ENCODE data around the gene HCRTR1.

Gene HCRTR1

GRCh38 chr1:31624731-31625514, 7.4 kb downstream of the HCRTR1 start:
- no peak for FAIRE-seq
- no peak for DNase-seq (ENCODE audit: insufficient read length, low spot score)

GRCh38 chr1:31625561-31626222, 8.2 kb downstream of the HCRTR1 start:
- DNase-seq (ENCODE audit: insufficient read length, low spot score), result no peak
- no peak for FAIRE-seq

DNA sequence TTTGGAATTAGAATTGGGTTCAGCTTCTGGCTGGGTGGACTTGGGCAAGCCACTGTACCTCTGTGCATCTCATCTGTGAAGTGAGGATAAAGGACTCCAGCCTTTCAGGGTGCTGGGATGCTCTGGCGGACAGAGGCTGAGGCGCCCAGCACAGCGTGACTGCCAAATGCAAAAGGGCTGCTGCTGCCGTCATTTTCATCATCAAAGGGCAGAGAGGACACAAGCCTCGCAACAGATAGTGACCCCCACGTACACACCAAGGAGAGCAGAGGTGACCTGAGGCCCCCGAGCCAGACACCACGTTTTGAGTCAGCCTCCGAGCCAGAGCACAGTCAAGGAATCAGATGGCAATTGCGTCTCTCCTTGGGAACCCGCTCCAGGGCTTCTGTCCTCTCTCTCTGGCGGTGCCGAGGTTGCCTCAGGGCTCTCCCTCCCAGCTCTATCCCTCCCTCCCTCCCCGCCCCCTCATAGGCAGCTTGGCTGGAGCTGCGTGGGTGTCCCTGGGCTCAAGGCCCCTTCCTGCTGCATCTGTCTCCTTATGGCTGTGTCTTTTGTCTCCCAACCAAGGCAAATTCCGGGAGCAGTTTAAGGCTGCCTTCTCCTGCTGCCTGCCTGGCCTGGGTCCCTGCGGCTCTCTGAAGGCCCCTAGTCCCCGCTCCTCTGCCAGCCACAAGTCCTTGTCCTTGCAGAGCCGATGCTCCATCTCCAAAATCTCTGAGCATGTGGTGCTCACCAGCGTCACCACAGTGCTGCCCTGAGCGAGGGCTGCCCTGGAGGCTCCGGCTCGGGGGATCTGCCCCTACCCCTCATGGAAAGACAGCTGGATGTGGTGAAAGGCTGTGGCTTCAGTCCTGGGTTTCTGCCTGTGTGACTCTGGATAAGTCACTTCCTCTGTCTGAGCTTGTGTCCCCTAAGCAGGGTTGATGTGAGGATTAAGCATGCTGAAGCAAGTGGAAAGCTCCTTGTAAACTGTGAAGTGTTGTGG, 9.0 kb downstream of the HCRTR1 start:
- FAIRE-seq (no peak), DNase-seq (ENCODE audit: insufficient read length, low spot score) (no peak)

- FAIRE-seq, result no peak
- DNase-seq (ENCODE audit: insufficient read length, low spot score), result no peak
Observed at GRCh38 chr1:31627301-31627929, 9.9 kb downstream of the HCRTR1 start.

GRCh38 chr1:31627930-31628559, 10.6 kb downstream of the HCRTR1 start:
- no peak for FAIRE-seq
- no peak for DNase-seq (ENCODE audit: insufficient read length, low spot score)

- no peak for DNase-seq (ENCODE audit: insufficient read length, low spot score)
- no peak for FAIRE-seq
Observed at GRCh38 chr1:31628931-31629556, 11.6 kb downstream of the HCRTR1 start.

DNA sequence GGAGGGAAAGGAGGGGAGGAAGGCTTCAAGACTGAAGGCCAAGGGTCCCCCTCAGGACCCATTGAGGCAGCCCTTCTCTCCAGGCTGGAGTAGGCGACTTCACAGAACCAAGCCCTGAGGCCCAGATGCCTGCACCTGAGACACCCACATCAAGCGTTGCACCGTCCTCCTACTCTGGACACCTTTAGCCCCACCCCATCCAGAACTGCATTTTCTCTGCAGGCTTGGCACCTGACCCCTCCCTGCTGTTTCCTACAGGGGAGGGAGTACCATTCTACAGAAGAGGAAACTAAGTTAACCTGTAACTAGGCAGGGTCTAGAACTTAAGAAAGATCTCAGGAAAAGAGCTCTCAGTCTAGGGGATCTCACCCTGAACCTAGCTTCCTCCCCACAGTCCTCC, 15.2 kb downstream of the HCRTR1 start:
- FAIRE-seq (peak; percentile 69), DNase-seq (ENCODE audit: insufficient read length, low spot score) (no peak)

DNA sequence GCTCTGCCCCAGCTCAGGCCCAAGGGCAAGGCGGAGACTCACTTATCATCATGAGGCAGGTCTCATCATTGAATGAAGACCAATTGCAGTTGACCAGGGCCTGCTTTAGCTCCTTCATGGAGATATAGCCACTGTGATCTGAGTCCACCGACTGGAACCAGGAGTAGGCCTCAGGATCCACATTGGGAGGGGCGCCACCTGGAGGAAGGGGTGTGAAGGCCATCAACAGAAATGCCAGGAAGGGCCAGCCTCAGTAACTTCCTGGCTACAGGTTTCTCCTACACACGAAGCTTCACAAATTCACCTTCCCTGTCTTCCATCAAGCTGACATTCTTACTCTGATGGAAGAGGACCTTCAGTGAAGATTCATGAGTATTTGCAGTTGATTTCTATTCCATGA, 15.6 kb downstream of the HCRTR1 start:
- FAIRE-seq, result no peak
- DNase-seq (ENCODE audit: insufficient read length, low spot score), result no peak

GRCh38 chr1:31637915-31638673, 20.6 kb downstream of the HCRTR1 start:
- DNase-seq (ENCODE audit: insufficient read length, low spot score), result no peak

DNA sequence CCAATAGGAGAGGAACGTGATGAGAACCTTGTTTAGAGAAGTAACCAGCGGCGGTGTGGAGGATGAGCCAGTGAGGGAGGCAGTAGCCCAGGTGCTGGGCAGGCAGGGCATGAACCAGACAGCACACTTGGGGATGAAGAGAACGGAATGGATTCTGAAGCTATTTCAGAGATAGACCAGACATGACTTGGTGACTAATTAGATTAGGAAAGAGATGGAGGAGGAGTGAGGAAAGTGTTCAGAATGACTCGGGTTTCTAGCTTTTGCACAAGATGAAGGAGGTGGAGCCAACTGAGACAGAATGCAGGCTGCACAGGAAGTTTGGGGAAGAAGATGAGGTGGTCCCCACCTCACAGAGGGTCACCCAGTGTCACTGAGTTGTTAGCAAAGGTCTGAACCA, 22.1 kb downstream of the HCRTR1 start:
- DNase-seq (ENCODE audit: insufficient read length, low spot score), result no peak

More at GRCh38 chr1:31637915-31638673, 20.6 kb downstream of the HCRTR1 start:
- FAIRE-seq, result no peak

GRCh38 chr1:31640179-31640578, 22.7 kb downstream of the HCRTR1 start:
- FAIRE-seq, result no peak
- no peak for DNase-seq (ENCODE audit: insufficient read length, low spot score)

More for the DNA sequence above, 22.1 kb downstream of the HCRTR1 start:
- FAIRE-seq, result no peak

DNA sequence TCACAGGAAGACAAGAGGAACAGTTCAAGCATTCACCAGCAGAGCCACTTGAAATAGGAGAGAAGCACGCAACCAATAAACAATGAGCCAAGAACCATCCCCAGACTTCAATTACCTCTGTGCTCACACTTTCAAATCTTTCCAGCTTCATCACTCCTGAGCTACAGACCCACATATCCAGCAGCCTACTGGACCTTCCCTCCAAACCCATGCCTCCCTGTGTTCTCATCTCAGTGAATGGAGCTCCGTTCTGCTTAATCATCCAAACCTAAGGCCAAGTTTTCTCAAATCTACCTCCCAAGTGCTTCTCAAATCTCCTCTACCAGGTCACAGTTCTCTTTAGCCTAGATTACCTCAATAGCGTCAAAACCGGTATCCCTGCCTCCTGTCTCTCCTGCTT, 23.5 kb downstream of the HCRTR1 start:
- FAIRE-seq, result no peak

GRCh38 chr1:31642366-31642765, 24.9 kb downstream of the HCRTR1 start:
- DNase-seq (ENCODE audit: insufficient read length, low spot score), result no peak
- no peak for FAIRE-seq

More for the DNA sequence above, 23.5 kb downstream of the HCRTR1 start:
- no peak for DNase-seq (ENCODE audit: insufficient read length, low spot score)

DNA sequence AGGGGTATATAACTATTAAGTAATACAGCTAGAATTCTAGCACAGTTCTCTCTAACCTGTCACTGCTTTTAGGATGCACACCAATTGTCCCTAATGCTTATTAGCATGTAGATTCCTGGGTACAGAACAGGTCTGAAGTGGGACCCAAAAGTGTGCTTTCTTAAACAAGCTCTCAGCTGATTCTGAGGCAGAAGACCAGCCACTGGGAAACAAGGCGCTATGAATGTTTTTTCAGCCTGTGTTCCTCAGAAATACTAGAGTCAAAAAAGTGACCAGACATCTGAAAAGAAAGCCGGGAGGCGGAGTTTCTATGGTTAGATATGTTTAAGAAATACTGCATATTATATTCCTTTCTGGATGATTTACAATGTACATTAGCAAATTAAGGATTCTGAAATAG, 25.4 kb downstream of the HCRTR1 start:
- DNase-seq (ENCODE audit: insufficient read length, low spot score) (no peak), FAIRE-seq (no peak)

DNA sequence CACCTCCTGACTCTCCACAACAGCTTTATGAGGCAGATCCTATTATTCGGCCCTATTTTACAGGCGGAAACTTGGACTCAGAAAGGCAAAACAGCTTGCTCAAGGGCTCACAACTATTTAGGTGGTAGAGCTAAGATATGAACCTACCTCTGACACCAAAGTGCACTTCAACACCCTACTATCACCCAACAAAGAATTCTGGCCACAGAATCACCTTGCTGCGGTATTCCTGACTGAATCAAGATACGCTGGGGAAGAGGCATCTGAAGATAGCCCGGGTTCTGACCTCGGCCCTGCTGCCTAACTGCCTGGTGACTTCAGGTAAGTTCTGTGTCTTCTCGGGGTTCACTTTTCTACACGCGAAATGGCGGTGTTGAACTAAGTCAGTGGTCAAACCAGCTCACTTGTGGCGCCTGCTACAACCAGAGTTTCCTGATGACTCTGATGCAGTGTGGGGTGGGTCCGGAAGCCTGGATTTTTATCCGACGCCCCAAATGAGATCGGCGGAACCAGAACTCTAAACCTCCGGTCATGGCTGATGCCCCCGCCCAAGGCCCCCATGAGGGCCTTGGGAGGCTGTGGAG, 26.6 kb downstream of the HCRTR1 start:
- FAIRE-seq (peak; percentile 56), DNase-seq (ENCODE audit: insufficient read length, low spot score) (no peak)

GRCh38 chr1:31644560-31645273, 27.2 kb downstream of the HCRTR1 start, which contains the start of gene PEF1:
Gene PEF1, minus strand, starts transcription at chr1:31644876. Its CDS starts 12 bp downstream, at chr1:31644864.
- peak; percentile 98 for FAIRE-seq
- peak; percentile 93 for DNase-seq (ENCODE audit: insufficient read length, low spot score)

DNA sequence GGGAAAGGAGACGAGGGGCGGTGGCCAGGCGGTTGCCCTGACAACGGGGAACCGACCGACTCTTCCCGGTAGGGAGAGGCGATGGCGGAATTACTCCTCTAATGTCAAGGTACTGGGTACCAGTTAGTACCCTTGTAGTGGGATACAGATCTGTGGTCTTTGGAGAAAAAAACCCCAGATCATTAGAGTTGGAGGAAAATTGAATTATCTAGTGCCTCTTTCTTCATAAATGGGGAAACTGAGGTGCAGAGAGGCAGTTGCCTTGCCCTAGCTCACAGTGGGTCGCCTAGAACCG, 27.7 kb downstream of the HCRTR1 start:
- DNase-seq (ENCODE audit: insufficient read length, low spot score) (no peak), FAIRE-seq (no peak)
